HG03520 (cell line): ENCODE results near the gene ZPR1.
"Not testable (repeated sequence)": the region's sequence is repeated elsewhere in the genome, so short reads cannot be mapped to it uniquely, and the experiment has no call there.

Experiments
- ATAC-seq: cut with Tn5 transposase; IDR thresholded peaks from one replicate; pipeline ENCODE4 v1.9.1; 2021; ENCODE audit warnings: mild to moderate bottlenecking, moderate library complexity; ENCODE audit not compliant: unreplicated experiment

Gene ZPR1, protein sequence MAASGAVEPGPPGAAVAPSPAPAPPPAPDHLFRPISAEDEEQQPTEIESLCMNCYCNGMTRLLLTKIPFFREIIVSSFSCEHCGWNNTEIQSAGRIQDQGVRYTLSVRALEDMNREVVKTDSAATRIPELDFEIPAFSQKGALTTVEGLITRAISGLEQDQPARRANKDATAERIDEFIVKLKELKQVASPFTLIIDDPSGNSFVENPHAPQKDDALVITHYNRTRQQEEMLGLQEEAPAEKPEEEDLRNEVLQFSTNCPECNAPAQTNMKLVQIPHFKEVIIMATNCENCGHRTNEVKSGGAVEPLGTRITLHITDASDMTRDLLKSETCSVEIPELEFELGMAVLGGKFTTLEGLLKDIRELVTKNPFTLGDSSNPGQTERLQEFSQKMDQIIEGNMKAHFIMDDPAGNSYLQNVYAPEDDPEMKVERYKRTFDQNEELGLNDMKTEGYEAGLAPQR

DNA sequence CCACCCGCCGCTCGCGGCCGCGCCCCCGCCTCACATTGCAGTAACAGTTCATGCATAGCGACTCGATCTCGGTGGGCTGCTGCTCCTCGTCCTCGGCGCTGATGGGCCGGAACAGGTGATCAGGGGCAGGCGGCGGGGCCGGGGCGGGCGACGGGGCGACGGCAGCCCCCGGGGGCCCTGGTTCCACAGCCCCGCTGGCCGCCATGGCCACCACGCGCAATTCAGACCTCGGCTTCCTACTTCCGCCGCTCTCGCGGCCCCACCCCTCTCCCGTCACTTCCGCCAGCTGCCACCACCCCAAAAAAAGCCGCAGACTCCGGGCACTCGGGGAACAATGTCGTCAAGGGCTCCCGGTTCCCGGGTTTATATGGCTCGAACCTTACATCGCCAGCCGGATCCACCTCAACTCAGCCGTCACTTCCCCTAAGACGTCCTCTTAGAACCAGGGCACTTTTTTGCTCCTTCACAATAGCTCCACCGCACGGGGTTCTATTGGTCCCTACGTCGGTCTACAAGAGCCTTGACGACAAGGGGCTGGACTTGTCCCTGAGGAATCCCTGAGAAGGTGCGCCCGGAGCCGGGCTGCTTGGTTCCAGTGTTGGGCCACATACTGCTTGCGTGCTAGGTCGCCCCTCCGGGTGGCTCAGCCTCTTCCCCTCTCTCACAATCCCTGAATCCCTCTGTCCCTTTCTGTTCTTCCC lies at the start of gene ZPR1:
Gene ZPR1 (minus strand): TSS at position 238 of the 701 bp plus-strand sequence. CDS start 33 bp downstream, at position 205.
- peak; percentile 71 for ATAC-seq

DNA sequence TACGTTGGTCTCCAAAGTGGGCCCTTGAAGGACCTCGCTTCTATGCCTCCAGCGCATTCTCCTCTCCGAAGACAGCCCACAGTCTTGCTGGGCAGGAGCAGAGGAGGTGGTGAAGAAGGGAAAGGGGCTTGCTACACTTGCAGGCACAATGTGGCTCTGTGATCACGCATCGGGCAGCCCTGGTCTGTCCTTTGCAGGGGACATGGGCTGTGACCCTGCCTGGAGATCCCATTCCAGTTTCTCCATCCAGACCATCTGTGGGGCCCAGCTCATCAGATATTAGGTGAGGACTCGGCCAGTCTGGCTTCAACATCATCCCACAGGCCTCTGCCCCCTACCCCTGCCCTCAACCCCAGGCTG lies 48.8 kb upstream of the ZPR1 start:
- no peak for ATAC-seq

DNA sequence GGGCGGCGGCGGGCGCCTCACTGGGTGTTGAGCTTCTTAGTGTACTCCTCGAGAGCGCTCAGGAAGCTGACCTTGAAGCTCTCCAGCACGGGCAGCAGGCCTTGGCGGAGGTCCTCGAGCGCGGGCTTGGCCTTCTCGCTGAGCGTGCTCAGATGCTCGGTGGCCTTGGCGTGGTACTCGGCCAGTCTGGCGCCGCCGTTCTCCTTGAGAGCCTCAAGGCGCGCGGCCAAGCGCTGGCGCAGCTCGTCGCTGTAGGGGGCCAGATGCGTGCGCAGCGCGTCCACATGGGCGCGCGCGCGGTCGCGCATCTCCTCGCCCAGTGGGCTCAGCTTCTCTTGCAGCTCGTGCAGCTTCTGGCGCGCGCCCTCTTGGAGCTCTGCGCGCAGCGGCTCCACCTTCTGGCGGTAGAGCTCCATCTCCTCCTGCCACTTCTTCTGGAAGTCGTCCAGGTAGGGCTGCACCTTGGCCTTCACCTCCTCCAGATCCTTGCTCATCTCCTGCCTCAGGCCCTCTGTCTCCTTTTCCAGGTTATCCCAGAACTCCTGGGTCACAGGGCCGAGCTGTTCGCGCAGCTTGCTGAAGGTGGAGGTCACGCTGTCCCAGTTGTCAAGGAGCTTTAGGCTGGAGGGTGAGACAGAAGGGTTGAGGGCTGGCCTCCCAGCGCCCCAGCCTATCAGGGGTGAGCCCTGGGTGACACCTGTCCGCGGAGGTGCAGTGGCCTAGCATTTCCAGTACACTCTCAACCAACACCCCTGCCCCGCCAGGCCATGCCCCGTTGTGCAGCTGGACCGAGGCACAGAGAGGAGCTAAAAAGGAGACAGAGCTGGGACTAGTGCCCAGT lies 48.2 kb upstream of the ZPR1 start:
- ATAC-seq = peak; percentile 64

DNA sequence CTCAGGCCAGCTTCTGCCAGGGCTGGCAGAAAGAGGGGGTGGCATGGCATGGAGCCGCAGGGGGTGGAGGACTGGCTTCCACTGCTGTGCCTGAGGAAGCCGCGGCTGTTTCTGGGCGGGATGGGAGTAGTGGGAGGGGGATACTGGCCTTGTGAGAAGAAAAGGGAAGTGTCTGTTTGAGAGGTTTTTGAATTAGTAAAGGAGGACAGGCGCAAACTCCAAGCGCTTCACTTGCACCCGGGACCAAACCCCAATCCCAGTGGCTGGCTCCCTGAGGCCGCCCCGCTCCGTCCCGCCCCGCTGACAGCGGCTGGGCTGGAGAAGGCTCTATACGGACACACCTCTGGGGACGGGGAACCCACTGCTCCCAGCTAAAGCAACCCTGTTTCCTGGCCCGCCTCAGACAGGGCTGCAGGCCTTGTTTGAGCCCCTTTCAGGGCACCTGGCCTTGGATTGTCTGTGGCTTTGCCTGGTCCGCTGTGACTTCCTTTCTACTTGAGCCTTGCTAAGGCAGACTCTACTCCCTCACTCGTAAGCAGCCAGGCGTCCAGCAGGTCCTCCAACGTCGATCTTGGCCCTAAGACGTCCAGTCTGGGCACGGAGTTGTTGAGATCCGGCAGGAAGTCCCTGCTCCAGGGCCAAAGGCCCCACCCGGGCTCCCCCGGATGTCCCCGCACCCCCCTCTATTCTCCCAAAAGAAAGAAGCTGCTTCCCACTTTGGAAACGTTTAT lies 47.4 kb upstream of the ZPR1 start:
- ATAC-seq = no peak

DNA sequence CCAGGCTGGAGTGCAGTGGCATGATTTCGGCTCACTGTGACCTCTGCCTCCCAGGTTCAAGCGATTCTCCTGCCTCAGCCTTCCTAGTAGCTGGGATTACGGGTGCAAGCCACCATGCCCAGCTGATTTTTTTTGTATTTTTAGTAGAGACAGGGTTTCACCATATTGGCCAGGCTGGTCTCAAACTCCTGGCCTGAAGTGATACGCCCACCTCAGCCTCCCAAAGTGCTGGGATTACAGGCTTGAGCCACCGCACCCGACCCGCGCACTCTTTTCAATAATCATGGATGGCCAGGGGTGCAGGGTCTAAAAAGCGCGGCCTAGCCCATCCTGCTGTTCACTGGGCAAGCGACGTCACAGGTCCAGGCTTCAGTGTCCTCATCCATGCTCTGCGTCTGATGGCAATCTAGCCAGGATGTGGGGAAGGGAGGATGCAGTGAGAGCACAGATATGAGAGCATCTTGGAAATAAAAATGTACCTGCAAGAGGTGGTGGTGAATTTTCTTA lies 46.8 kb upstream of the ZPR1 start:
- ATAC-seq = not testable (repeated sequence)

DNA sequence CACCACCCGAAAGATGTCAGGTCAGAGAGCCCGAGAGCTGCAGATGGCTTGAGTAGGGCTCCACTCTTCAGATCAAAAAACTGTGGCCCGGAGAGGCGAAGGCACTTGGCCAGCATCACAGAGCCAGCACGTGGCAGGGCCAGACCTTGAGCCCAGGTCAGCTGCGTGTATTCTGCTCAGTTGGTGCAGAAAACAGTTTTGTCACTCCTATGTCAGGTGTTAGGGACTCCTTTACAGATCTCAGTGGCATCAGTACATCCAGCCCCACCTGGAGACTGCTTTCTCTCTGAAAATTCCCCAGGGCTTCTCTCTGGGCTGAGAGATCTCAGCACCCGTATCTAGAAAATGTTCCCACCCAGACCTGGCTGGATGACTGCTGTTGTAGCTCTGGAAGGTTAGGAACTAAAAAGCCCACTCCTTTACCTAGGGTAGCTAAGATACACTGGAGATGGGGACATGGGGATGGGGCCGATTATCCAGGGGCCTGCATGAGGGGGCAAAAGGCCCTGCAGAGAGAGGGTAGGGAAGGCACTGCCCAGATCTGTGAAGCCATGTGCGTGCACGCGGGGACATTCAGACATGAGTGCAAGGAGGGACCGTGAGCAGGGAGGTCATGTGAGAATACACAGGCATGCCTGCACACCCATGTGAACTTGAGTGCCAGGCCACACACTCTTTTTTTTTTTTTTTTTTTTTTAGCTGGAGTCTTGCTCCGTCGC lies 46.2 kb upstream of the ZPR1 start:
- ATAC-seq = no peak

DNA sequence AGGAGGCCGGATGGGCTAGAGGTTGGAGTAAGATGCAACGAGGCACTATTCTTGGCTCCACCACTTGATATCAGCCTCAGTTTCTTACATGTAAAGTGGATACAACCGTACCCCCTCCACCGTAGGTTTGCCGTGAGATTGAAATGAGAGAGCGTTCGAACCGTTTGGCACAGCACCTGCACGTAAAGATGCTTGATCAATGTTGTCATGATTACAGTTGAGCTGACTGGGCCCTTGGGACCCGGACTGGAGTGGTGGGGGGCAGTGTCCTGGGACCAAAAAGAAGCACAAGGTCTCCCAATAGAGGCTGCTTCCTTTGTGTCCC lies 45.6 kb upstream of the ZPR1 start:
- ATAC-seq = no peak

DNA sequence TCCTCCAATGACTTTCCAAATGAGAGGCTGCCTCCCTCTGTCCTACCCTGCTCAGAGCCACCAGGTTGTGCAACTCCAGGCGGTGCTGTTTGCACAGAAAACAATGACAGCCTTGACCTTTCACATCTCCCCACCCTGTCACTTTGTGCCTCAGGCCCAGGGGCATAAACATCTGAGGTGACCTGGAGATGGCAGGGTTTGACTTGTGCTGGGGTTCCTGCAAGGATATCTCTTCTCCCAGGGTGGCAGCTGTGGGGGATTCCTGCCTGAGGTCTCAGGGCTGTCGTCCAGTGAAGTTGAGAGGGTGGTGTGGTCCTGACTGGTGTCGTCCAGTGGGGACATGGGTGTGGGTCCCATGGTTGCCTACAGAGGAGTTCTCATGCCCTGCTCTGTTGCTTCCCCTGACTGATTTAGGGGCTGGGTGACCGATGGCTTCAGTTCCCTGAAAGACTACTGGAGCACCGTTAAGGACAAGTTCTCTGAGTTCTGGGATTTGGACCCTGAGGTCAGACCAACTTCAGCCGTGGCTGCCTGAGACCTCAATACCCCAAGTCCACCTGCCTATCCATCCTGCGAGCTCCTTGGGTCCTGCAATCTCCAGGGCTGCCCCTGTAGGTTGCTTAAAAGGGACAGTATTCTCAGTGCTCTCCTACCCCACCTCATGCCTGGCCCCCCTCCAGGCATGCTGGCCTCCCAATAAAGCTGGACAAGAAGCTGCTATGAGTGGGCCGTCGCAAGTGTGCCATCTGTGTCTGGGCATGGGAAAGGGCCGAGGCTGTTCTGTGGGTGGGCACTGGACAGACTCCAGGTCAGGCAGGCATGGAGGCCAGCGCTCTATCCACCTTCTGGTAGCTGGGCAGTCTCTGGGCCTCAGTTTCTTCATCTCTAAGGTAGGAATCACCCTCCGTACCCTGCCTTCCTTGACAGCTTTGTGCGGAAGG lies 44.8 kb upstream of the ZPR1 start:
- ATAC-seq = no peak

DNA sequence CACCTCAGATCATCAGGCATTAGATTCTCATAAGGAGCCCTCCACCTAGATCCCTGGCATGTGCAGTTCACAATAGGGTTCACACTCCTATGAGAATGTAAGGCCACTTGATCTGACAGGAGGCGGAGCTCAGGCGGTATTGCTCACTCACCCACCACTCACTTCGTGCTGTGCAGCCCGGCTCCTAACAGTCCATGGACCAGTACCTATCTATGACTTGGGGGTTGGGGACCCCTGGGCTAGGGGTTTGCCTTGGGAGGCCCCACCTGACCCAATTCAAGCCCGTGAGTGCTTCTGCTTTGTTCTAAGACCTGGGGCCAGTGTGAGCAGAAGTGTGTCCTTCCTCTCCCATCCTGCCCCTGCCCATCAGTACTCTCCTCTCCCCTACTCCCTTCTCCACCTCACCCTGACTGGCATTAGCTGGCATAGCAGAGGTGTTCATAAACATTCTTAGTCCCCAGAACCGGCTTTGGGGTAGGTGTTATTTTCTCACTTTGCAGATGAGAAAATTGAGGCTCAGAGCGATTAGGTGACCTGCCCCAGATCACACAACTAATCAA lies 44.0 kb upstream of the ZPR1 start:
- ATAC-seq = no peak

DNA sequence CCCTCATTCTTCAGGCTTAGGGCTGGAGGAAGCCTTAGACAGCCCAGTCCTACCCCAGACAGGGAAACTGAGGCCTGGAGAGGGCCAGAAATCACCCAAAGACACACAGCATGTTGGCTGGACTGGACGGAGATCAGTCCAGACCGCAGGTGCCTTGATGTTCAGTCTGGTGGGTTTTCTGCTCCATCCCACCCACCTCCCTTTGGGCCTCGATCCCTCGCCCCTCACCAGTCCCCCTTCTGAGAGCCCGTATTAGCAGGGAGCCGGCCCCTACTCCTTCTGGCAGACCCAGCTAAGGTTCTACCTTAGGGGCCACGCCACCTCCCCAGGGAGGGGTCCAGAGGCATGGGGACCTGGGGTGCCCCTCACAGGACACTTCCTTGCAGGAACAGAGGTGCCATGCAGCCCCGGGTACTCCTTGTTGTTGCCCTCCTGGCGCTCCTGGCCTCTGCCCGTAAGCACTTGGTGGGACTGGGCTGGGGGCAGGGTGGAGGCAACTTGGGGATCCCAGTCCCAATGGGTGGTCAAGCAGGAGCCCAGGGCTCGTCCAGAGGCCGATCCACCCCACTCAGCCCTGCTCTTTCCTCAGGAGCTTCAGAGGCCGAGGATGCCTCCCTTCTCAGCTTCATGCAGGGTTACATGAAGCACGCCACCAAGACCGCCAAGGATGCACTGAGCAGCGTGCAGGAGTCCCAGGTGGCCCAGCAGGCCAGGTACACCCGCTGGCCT lies 42.5 kb upstream of the ZPR1 start:
- no peak for ATAC-seq

DNA sequence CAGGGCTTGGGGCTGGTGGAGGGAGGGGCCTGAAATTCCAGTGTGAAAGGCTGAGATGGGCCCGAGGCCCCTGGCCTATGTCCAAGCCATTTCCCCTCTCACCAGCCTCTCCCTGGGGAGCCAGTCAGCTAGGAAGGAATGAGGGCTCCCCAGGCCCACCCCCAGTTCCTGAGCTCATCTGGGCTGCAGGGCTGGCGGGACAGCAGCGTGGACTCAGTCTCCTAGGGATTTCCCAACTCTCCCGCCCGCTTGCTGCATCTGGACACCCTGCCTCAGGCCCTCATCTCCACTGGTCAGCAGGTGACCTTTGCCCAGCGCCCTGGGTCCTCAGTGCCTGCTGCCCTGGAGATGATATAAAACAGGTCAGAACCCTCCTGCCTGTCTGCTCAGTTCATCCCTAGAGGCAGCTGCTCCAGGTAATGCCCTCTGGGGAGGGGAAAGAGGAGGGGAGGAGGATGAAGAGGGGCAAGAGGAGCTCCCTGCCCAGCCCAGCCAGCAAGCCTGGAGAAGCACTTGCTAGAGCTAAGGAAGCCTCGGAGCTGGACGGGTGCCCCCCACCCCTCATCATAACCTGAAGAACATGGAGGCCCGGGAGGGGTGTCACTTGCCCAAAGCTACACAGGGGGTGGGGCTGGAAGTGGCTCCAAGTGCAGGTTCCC lies 41.8 kb upstream of the ZPR1 start, which contains the start of gene APOC3:
Gene APOC3 (plus strand): TSS at position 383 of the 659 bp plus-strand sequence. CDS start 676 bp downstream, outside the sequence.
- ATAC-seq = no peak

DNA sequence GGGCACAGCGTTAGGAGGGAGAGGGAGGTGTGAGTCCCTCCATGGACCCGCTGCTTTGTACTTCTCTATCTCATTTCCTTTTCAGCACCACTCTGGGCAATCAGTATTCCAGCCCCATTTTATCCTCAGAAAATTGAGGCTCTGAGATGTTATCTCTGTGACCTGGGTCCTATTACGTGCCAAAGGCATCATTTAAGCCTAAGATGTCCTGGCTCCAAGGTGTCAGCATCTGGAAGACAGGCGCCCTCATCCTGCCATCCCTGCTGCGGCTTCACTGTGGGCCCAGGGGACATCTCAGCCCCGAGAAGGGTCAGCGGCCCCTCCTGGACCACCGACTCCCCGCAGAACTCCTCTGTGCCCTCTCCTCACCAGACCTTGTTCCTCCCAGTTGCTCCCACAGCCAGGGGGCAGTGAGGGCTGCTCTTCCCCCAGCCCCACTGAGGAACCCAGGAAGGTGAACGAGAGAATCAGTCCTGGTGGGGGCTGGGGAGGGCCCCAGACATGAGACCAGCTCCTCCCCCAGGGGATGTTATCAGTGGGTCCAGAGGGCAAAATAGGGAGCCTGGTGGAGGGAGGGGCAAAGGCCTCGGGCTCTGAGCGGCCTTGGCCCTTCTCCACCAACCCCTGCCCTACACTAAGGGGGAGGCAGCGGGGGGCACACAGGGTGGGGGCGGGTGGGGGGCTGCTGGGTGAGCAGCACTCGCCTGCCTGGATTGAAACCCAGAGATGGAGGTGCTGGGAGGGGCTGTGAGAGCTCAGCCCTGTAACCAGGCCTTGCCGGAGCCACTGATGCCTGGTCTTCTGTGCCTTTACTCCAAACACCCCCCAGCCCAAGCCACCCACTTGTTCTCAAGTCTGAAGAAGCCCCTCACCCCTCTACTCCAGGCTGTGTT lies 41.1 kb upstream of the ZPR1 start:
- ATAC-seq = no peak

DNA sequence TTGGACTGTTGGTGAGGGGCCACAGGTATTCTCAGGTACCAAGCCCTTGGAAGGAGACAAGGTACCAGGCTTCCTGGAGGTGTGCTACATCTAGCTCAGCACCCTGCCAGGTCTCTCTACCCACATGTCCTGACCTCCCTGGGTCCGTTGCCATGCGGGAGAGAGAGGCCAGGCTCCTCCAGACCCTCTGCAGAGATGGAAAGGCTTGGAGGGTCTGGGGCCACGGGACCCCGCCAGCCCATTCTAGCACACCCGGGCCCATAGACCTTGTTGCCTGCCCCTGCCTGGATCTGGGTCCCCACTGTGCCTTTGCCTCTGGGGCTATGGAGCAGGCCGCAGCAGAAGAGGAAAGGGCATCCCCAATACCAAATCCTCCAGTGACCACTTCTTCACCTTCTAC lies 39.6 kb upstream of the ZPR1 start:
- ATAC-seq = no peak

DNA sequence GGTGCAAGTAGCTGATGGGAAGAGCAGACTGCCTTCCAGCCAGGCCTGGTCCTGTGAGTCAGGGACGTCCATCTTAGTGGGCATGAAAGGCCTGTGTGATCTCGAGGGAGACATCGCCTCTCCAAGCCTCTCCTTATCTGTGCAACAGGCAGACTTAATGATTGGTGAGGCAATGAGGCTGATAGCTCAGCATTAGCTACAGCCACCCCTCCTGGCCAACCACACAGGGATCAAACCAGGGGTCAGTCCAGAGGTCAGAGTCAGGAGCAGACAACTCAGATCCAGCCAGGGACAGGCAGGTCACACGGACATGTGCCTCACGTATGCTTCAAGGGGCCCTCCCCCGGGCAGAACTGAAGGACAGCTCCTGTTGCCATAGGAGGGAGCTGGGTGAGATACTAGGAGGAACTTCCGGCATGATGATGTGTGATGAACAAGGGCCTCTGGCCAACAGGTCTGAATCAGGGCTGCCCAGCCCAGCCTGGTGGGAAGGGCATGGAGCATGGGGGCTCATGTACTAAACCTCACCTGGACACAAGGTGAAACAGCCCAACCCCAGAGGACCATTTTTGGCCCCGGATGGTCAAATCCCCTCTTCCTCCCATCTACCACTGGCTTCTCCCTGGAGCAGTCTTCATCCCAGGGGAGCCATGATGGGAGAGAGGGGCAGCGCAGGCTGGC lies 39.1 kb upstream of the ZPR1 start:
- ATAC-seq = no peak

DNA sequence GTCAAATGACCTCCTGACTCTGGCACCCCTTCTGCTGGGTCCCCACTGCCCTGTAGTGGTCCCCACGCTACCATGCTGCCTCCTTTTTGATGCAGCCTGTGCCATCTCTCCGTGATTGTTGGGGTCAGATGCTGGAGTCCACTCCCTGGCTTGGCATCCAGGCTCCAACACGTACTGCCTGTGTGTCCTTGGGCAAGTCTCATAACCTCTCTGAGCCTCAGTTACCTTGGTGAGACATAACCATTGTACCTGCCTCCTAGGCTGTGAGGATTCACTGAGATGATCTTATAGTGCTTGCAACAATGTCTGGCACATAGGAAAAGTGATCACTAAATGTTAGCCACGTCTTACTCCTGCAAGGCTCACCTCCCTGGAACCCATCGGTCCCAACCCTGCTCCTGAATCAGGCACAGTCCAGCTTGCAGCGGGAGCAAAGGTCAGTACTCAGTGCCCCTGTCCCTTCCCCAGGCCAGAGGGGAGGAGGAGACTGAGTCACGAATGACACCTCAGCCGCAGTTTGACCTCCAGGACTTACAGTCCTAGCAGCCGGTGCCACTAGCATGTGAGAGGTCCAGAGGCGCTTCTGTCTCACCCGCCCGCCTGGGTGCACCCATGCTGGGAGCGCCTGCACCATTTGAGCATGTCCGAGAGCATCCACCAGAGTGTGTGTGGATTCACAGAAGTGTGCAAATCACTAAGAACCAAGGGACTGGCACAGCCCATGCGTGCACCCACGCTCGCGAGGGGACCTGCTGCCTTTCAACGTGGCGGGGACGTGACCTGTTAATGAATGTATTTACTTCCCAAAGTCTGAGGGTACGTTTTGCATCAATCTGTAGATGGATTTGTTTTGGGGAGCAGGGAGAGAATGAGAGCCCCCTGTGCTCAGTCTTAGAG lies 38.3 kb upstream of the ZPR1 start:
- no peak for ATAC-seq
